Astrocyte (in vitro differentiated cells and primary cell): Measurements from ENCODE around the gene CCNF.

Experiments
- EZH2 ChIP-seq: IDR thresholded peaks from 2 replicates; pipeline ENCODE4 v1.6.1; 2012; ENCODE audit warnings: mild to moderate bottlenecking, low read length, inconsistent platforms; ENCODE audit not compliant: insufficient read depth
- TF ChIP-seq, protein P1 (sequence below): IDR thresholded peaks from 2 replicates; pipeline ENCODE4 v1.5.1; 2011; ENCODE audit warnings: low read depth, mild to moderate bottlenecking, inconsistent platforms, low read length, moderate library complexity; ENCODE audit not compliant: insufficient read depth

DNA sequence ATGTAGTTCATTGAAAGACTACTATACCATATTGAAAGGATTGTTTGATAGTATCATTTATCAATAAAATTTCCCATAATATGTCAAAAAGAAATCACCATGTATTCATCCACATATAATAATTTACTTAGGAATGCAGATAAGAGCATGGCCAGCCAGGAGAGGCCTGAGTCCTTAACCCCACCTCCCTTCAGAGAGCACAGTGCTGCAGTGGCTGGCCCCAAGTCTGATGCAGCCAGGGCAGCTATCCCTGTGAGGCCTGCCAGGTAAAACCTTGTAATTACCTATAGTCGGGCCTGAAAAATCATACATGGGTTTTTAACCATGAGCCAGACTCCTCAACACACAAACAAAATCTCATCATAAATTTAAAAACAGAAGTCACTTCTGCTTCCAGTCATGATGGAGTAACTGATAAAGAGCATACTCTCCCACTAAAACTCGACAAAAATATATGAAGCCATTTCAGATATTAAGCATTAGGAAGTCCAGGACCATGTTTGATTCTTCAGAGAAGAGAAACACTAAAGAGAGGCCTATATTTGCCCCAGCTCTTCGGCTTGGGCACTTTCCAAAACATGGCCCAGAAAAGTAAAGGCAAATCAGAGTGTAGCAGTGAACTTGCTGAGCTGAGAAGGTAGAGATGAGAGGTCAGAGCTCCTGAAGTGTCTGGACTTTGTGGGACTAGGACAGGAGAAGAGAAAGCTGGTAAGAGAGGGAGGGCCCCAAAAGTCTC is 40.9 kb upstream of the CCNF start:
- no peak for TF ChIP-seq EZH2
- TF ChIP-seq, protein P1, sequence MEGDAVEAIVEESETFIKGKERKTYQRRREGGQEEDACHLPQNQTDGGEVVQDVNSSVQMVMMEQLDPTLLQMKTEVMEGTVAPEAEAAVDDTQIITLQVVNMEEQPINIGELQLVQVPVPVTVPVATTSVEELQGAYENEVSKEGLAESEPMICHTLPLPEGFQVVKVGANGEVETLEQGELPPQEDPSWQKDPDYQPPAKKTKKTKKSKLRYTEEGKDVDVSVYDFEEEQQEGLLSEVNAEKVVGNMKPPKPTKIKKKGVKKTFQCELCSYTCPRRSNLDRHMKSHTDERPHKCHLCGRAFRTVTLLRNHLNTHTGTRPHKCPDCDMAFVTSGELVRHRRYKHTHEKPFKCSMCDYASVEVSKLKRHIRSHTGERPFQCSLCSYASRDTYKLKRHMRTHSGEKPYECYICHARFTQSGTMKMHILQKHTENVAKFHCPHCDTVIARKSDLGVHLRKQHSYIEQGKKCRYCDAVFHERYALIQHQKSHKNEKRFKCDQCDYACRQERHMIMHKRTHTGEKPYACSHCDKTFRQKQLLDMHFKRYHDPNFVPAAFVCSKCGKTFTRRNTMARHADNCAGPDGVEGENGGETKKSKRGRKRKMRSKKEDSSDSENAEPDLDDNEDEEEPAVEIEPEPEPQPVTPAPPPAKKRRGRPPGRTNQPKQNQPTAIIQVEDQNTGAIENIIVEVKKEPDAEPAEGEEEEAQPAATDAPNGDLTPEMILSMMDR, result no peak
